Measurements from ENCODE around the gene ZFYVE16.
"Not testable (repeated sequence)": the region's sequence is repeated elsewhere in the genome, so short reads cannot be mapped to it uniquely, and the experiment has no call there.

The ZFYVE16 gene

GRCh38 chr5:80487829-80488721 is 80.2 kb downstream of the ZFYVE16 start, which contains the start of gene FAM151B:
FAM151B (plus strand) TSS chr5:80488100; CDS start chr5:80488124, 24 bp downstream.
- DNase-seq (ENCODE audit: low spot score) = peak; percentile 80

GRCh38 chr5:80491296-80491695 is 83.4 kb downstream of the ZFYVE16 start:
- DNase-seq (ENCODE audit: low spot score) = no peak

GRCh38 chr5:80492741-80493140 is 84.9 kb downstream of the ZFYVE16 start:
- no peak for DNase-seq (ENCODE audit: low spot score)

GRCh38 chr5:80493443-80493842 is 85.6 kb downstream of the ZFYVE16 start:
- not testable (repeated sequence) for DNase-seq (ENCODE audit: low spot score)

GRCh38 chr5:80495891-80496290 is 88.0 kb downstream of the ZFYVE16 start:
- no peak for DNase-seq (ENCODE audit: low spot score)

- no peak for DNase-seq (ENCODE audit: low spot score)
Measured at GRCh38 chr5:80502800-80503199, 94.9 kb downstream of the ZFYVE16 start.

GRCh38 chr5:80503641-80504040 is 95.8 kb downstream of the ZFYVE16 start:
- no peak for DNase-seq (ENCODE audit: low spot score)

GRCh38 chr5:80504833-80505232 is 97.0 kb downstream of the ZFYVE16 start:
- no peak for DNase-seq (ENCODE audit: low spot score)

- no peak for DNase-seq (ENCODE audit: low spot score)
Measured at GRCh38 chr5:80507663-80508062, 99.8 kb downstream of the ZFYVE16 start.

GRCh38 chr5:80508844-80509243 is 101.0 kb downstream of the ZFYVE16 start:
- no peak for DNase-seq (ENCODE audit: low spot score)

GRCh38 chr5:80509362-80509761 is 101.5 kb downstream of the ZFYVE16 start:
- no peak for DNase-seq (ENCODE audit: low spot score)

GRCh38 chr5:80516826-80517225 is 109.0 kb downstream of the ZFYVE16 start:
- no peak for DNase-seq (ENCODE audit: low spot score)

Small RNA genes lying within 50 kb of the gene (small RNA-seq; reads per million reads assigned to genes)
- gene RNU6-211P = 0 reads per million in 2 experiments
